ENCODE data around the gene EHHADH.

GRCh38 chr3:185197068-185197467, 56.8 kb downstream of the EHHADH start:
- TF ChIP-seq EZH2 (IDR thresholded peaks at IDR 0.05) (no peak), POLR2AphosphoS5 (IDR thresholded peaks at IDR 0.05; ENCODE audit: borderline replicate concordance, low read depth, low read length) (no peak)

All from SK-N-MC (cell line).